SK-N-SH (cell line): Measurements from ENCODE around the gene ANKRD33B. TPM values are rescaled to one million over a fixed set of nuclear protein-coding genes. Genes with fewer than 3 reads are reported as not detected.

Experiments
- CTCF ChIA-PET: fragments of 300-600, 350-600 bp; formaldehyde crosslinking; extraction: SDS; loops from one replicate; lab custom pipeline; 2021; lab: Yijun Ruan, JAX
- POLR2A ChIA-PET: fragments of 350-600 bp; sonication (Branson Sonifier 250); formaldehyde crosslinking; extraction: SDS; loops from one replicate; lab custom pipeline; 2020; ENCODE audit warnings: antibody characterized with exemption, inconsistent platforms; lab: Yijun Ruan, JAX
- DNase-seq: peaks from one replicate; pipeline ENCODE4 v3.0.0; 2012
- H2AFZ ChIP-seq: fragments of 200-600 bp; sonication (generic); 2 replicates; pipeline ENCODE4 v1.8.1; 2016; ENCODE audit warnings: antibody characterized with exemption, mild to moderate bottlenecking, low read depth
- H3F3A ChIP-seq: fragments of 200-600 bp; sonication (generic); replicated peaks from 2 replicates; pipeline ENCODE3; 2016; ENCODE audit warnings: antibody characterized with exemption, mild to moderate bottlenecking; ENCODE audit not compliant: insufficient read depth
- H3K27ac ChIP-seq, 2 experiments: fragments of 200-500 bp in 1 of 2; fragments of 200-600 bp in 1 of 2; sonication (Bioruptor generic) in 1 of 2; sonication (generic), shearing (Covaris generic) in 1 of 2; 2 replicates each; pipeline versions ENCODE4 v1.5.1 to v1.6.1; 2014 to 2016; ENCODE audit warnings: low read depth in 2 of 2, inconsistent platforms in 1 of 2, low read length in 1 of 2, mild to moderate bottlenecking in 1 of 2, mixed read lengths in 1 of 2
- H3K27me3 ChIP-seq: fragments of 200-600 bp; sonication (generic), shearing (Covaris generic); 2 replicates; pipeline ENCODE4 v1.6.1; 2016; ENCODE audit warnings: mixed run types; ENCODE audit not compliant: insufficient read depth
- H3K36me3 ChIP-seq, 2 experiments: fragments of 200-500 bp in 1 of 2; fragments of 200-600 bp in 1 of 2; sonication (Bioruptor generic) in 1 of 2; sonication (generic) in 1 of 2; replicated peaks in 1 of 2; 2 replicates each; pipeline versions ENCODE3 to v1.5.1; 2014 to 2016; ENCODE audit warnings: low read length in 1 of 2, mild to moderate bottlenecking in 1 of 2; ENCODE audit not compliant: insufficient read depth in 2 of 2, control insufficient read depth in 1 of 2
- H3K4me1 ChIP-seq, 2 experiments: fragments of 200-500 bp in 1 of 2; fragments of 200-600 bp in 1 of 2; sonication (Bioruptor generic) in 1 of 2; sonication (generic), shearing (Covaris generic) in 1 of 2; 2 replicates each; pipeline versions ENCODE4 v1.5.1 to v1.6.1; 2014 to 2016; ENCODE audit warnings: low read depth in 1 of 2, low read length in 1 of 2, mixed run types in 1 of 2; ENCODE audit not compliant: insufficient read depth in 2 of 2, control insufficient read depth in 1 of 2
- H3K4me2 ChIP-seq: fragments of 200-600 bp; sonication (generic), shearing (Covaris generic); 2 replicates; pipeline ENCODE4 v1.6.1; 2017; ENCODE audit warnings: mixed run types
- H3K4me3 ChIP-seq, 2 experiments: fragments of 200-500 bp in 1 of 2; fragments of 200-600 bp in 1 of 2; sonication (Bioruptor generic) in 1 of 2; sonication (generic), shearing (Covaris generic) in 1 of 2; 2 replicates each; pipeline versions ENCODE4 v1.5.1 to v1.8.1; 2014 to 2016; ENCODE audit warnings: low read depth in 2 of 2, inconsistent platforms in 1 of 2, low read length in 1 of 2, mild to moderate bottlenecking in 1 of 2, mixed read lengths in 1 of 2, moderate library complexity in 1 of 2
- H3K79me2 ChIP-seq: fragments of 200-600 bp; sonication (generic); 2 replicates; pipeline ENCODE4 v1.8.1; 2017; ENCODE audit warnings: mild to moderate bottlenecking; ENCODE audit not compliant: insufficient read depth
- H3K9ac ChIP-seq: fragments of 200-600 bp; sonication (generic); 2 replicates; pipeline ENCODE4 v1.6.1; 2017; ENCODE audit warnings: mixed run types
- H3K9me2 ChIP-seq: fragments of 200-600 bp; sonication (generic); 2 replicates; pipeline ENCODE4 v1.6.1; 2017; ENCODE audit warnings: mixed run types
- H3K9me3 ChIP-seq: fragments of 200-600 bp; sonication (generic); 2 replicates; pipeline ENCODE4 v1.6.1; 2017; ENCODE audit warnings: mixed run types, mild to moderate bottlenecking, moderate library complexity
- H4K20me1 ChIP-seq: fragments of 200-600 bp; sonication (generic); 2 replicates; pipeline ENCODE4 v1.6.1; 2017; ENCODE audit warnings: mild to moderate bottlenecking, mixed run types; ENCODE audit not compliant: insufficient read depth
- CHD2 ChIP-seq: fragments of 150-350 bp; IDR thresholded peaks from 2 replicates; pipeline ENCODE4 v1.6.1; 2018; ENCODE audit warnings: low read length; ENCODE audit not compliant: partially characterized antibody
- EP300 ChIP-seq, 2 experiments: IDR thresholded peaks; 2 replicates each; pipeline versions ENCODE4 v1.4.0 to v1.6.1; 2012; ENCODE audit warnings: borderline replicate concordance in 1 of 2, low read depth in 1 of 2, low read length in 1 of 2
- EZH2phosphoT487 ChIP-seq: fragments of 200-600 bp; sonication (generic); IDR thresholded peaks from 2 replicates; pipeline ENCODE4 v1.6.1; 2017; ENCODE audit warnings: low read depth, mixed run types, mild to moderate bottlenecking, antibody characterized with exemption, moderate library complexity, borderline replicate concordance
- FOXJ3 ChIP-seq: sonication (generic); formaldehyde crosslinking; IDR thresholded peaks from 2 replicates; pipeline ENCODE4 v1.5.1; 2020; ENCODE audit warnings: mild to moderate bottlenecking, missing genetic modification reagents
- FOXM1 ChIP-seq: IDR thresholded peaks from 2 replicates; pipeline ENCODE4 v1.4.0; 2012; ENCODE audit warnings: low read depth, mild to moderate bottlenecking
- GATA2 ChIP-seq: sonication (generic); formaldehyde crosslinking; IDR thresholded peaks from 2 replicates; pipeline ENCODE4 v1.5.0; 2020; ENCODE audit warnings: mild to moderate bottlenecking, missing genetic modification reagents
- MEF2A ChIP-seq: IDR thresholded peaks from 2 replicates; pipeline ENCODE4 v1.4.0; 2012; ENCODE audit warnings: low read depth, borderline replicate concordance
- MXI1 ChIP-seq: IDR thresholded peaks from 2 replicates; pipeline ENCODE4 v1.6.1; 2012; ENCODE audit warnings: mild to moderate bottlenecking, low read depth, low read length, improper control_type of control experiment
- NFIC ChIP-seq: IDR thresholded peaks from 2 replicates; pipeline ENCODE4 v1.4.0; 2012; ENCODE audit warnings: borderline replicate concordance
- TAF1 ChIP-seq: IDR thresholded peaks from 2 replicates; pipeline ENCODE4 v1.6.1; 2012; ENCODE audit warnings: low read depth, mild to moderate bottlenecking, low read length, moderate library complexity, borderline replicate concordance
- TCF12 ChIP-seq: IDR thresholded peaks from 2 replicates; pipeline ENCODE4 v1.4.0; 2012
- TEAD4 ChIP-seq: IDR thresholded peaks from 2 replicates; pipeline ENCODE4 v1.4.0; 2012; ENCODE audit warnings: mild to moderate bottlenecking, borderline replicate concordance; ENCODE audit not compliant: insufficient read depth
- YY1 ChIP-seq: IDR thresholded peaks from 2 replicates; pipeline ENCODE4 v1.4.0; 2012; ENCODE audit warnings: low read depth, mild to moderate bottlenecking
- WGBS: methylation state at CpG from one replicate; pipeline ENCODE4 v1.1.6; 2017; ENCODE audit warnings: low lambda C conversion rate; 5-methylcytosine and 5-hydroxymethylcytosine counted together
- polyA plus RNA-seq, 3 experiments: library from polyadenylated mRNA; depleted of rRNA; stranded (reverse); fragments of >200 nt; gene quantifications; 2 replicates each; pipeline ENCODE4 v1.2.3, GENCODE V29; 2012
- TF ChIP-seq, protein P1 (sequence below): IDR thresholded peaks from 2 replicates; pipeline ENCODE4 v1.6.1; 2012; ENCODE audit warnings: mild to moderate bottlenecking, low read depth, low read length, moderate library complexity
- TF ChIP-seq, protein P2 (sequence below): IDR thresholded peaks from 2 replicates; pipeline ENCODE4 v1.4.0; 2012; ENCODE audit warnings: low read depth, borderline replicate concordance
- TF ChIP-seq, protein P3 (sequence below): fragments of 150-350 bp; IDR thresholded peaks from 2 replicates; pipeline ENCODE4 v1.6.1; 2017; ENCODE audit warnings: antibody characterized with exemption, low read length, low read depth, borderline replicate concordance
- TF ChIP-seq, protein P4 (sequence below): IDR thresholded peaks from 2 replicates; pipeline ENCODE4; 2012

The ANKRD33B gene
- polyA plus RNA-seq, 1 of the 3 experiments (the other 2 are of a cell fraction): 1.8 TPM

DNA sequence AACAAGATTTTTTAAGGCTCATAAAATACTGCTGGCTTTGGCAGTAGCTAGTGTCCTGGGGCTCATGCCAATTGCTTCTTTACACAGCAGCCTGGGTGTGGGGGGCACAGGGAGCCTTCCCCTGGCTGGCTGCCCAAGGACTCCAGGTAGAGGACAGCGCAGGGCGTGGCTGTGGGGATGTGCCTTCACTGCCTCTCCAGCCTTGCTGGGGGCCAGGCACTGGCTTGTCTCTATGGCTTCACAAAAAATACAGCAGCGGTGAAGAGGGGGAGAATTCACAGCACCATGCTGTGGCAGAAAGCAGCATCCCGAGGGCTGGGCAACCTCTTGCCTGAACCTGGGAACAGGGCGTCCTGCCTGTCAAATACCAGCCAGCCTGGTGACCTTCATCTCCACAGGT lies 139.8 kb downstream of the ANKRD33B start (continued):
- TF ChIP-seq, protein P1, sequence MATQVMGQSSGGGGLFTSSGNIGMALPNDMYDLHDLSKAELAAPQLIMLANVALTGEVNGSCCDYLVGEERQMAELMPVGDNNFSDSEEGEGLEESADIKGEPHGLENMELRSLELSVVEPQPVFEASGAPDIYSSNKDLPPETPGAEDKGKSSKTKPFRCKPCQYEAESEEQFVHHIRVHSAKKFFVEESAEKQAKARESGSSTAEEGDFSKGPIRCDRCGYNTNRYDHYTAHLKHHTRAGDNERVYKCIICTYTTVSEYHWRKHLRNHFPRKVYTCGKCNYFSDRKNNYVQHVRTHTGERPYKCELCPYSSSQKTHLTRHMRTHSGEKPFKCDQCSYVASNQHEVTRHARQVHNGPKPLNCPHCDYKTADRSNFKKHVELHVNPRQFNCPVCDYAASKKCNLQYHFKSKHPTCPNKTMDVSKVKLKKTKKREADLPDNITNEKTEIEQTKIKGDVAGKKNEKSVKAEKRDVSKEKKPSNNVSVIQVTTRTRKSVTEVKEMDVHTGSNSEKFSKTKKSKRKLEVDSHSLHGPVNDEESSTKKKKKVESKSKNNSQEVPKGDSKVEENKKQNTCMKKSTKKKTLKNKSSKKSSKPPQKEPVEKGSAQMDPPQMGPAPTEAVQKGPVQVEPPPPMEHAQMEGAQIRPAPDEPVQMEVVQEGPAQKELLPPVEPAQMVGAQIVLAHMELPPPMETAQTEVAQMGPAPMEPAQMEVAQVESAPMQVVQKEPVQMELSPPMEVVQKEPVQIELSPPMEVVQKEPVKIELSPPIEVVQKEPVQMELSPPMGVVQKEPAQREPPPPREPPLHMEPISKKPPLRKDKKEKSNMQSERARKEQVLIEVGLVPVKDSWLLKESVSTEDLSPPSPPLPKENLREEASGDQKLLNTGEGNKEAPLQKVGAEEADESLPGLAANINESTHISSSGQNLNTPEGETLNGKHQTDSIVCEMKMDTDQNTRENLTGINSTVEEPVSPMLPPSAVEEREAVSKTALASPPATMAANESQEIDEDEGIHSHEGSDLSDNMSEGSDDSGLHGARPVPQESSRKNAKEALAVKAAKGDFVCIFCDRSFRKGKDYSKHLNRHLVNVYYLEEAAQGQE: no peak
- TF ChIP-seq CHD2 (no peak), MEF2A (no peak), NFIC (no peak), EP300 (IDR thresholded peaks at IDR 0.05; ENCODE audit: borderline replicate concordance in 1 of 2, low read depth in 1 of 2, low read length in 1 of 2) (no peak), TAF1 (no peak), TCF12 (no peak), TEAD4 (no peak), EZH2phosphoT487 (no peak), MXI1 (no peak)
- TF ChIP-seq, protein P2, sequence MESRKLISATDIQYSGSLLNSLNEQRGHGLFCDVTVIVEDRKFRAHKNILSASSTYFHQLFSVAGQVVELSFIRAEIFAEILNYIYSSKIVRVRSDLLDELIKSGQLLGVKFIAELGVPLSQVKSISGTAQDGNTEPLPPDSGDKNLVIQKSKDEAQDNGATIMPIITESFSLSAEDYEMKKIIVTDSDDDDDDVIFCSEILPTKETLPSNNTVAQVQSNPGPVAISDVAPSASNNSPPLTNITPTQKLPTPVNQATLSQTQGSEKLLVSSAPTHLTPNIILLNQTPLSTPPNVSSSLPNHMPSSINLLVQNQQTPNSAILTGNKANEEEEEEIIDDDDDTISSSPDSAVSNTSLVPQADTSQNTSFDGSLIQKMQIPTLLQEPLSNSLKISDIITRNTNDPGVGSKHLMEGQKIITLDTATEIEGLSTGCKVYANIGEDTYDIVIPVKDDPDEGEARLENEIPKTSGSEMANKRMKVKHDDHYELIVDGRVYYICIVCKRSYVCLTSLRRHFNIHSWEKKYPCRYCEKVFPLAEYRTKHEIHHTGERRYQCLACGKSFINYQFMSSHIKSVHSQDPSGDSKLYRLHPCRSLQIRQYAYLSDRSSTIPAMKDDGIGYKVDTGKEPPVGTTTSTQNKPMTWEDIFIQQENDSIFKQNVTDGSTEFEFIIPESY: no peak
- TF ChIP-seq, all 33 proteins: peak for 0

DNA sequence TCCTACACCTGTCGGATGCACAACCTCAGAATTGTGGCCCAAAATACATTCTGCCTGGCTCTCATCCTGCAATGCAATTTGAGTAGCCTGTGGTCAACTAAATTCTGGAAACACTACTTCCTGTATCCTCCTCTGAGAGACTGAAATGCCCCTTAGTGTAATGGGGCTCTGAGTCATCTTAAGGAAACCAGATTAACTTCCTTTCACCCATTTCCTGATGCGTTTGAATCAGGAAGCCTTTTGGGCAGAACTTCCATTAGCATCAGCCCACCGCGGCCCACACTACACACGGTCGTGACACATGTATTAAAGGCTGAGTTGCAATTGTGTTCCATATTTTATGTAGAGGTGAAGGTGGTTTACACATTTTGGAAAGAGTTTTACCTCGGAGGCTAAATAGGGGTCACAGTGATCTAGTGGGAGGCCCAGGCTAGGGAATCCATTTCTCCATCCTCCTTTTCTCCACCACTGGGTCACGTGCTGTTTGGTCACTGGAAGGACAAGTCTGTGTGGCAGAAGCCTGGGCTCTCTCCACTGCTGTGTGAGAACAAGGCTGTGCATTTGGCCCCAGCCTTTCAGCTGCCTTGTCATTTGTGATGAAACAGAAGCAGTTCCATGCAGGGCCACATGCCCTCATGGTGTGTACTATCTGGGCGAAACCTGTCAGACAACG lies 141.2 kb downstream of the ANKRD33B start:
- Histone ChIP-seq H3K4me3 (no peak overlapping the region), H3K27ac (peak overlapping the region in 1 of 2 experiments; percentile 55; a peak in 2 of 4 replicates), H3K27me3 (no peaks in the 10 kb centered on the region), H3K9me2 (no peaks in the 10 kb centered on the region), H2AFZ (no peak overlapping the region), H3K4me1 (peaks cover 14 to 34% of the 10 kb centered on the region in 2 experiments; a peak in 3 of 4 replicates), H3K4me2 (peak overlapping the region; percentile 49), H3F3A (peaks cover 29% of the 10 kb centered on the region), H3K9ac (no peak overlapping the region), H4K20me1 (peaks cover 16% of the 10 kb centered on the region), H3K9me3 (no peaks in the 10 kb centered on the region), H3K36me3 (peaks cover 0 to 4% of the 10 kb centered on the region in 2 experiments), H3K79me2 (peaks cover 35% of the 10 kb centered on the region)
- ChIA-PET CTCF (interaction anchor here (0.8 to 1.3 kb wide), 3 partner anchors 10 to 422 kb away, joined by 3 read pairs; no protein-coding TSS in a partner anchor), POLR2A (no interaction called here)
- no peak for DNase-seq
- WGBS: 79% methylated on average over 10 of the region's 10 CpGs
- TF ChIP-seq EP300 (IDR thresholded peaks at IDR 0.05; ENCODE audit: borderline replicate concordance in 1 of 2, low read depth in 1 of 2, low read length in 1 of 2) (0 out of 4 replicates have a peak, but pooled peaks of 1 of the 2 experiments have one; percentile 52), TEAD4 (0 out of 2 replicates have a peak, but pooled peaks have one; percentile 17), YY1 (no peak), GATA2 (CRISPR knock-in tag) (no peak), FOXJ3 (CRISPR knock-in tag) (no peak), FOXM1 (no peak)
- TF ChIP-seq, protein P3, sequence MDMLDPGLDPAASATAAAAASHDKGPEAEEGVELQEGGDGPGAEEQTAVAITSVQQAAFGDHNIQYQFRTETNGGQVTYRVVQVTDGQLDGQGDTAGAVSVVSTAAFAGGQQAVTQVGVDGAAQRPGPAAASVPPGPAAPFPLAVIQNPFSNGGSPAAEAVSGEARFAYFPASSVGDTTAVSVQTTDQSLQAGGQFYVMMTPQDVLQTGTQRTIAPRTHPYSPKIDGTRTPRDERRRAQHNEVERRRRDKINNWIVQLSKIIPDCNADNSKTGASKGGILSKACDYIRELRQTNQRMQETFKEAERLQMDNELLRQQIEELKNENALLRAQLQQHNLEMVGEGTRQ: no peak
- TF ChIP-seq, protein P1: 0 out of 2 replicates have a peak, but pooled peaks have one; percentile 30
- TF ChIP-seq, protein P4, sequence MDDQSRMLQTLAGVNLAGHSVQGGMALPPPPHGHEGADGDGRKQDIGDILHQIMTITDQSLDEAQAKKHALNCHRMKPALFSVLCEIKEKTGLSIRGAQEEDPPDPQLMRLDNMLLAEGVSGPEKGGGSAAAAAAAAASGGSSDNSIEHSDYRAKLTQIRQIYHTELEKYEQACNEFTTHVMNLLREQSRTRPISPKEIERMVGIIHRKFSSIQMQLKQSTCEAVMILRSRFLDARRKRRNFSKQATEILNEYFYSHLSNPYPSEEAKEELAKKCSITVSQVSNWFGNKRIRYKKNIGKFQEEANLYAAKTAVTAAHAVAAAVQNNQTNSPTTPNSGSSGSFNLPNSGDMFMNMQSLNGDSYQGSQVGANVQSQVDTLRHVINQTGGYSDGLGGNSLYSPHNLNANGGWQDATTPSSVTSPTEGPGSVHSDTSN: 0 out of 2 replicates have a peak, but pooled peaks have one; percentile 25
